IMR-90 (cell line): ENCODE measurements around the gene FUT6. TPM values are rescaled to one million over a fixed set of nuclear protein-coding genes. Genes with fewer than 3 reads are reported as not detected.

ENCODE experiments used
- ATAC-seq: fragments of 200-7000 bp; cut with Tn5 transposase; 2 replicates; pipeline ENCODE4 v1.9.1; 2020; ENCODE audit warnings: low read depth, mild to moderate bottlenecking, moderate library complexity
- BruUV-seq: library from RNA; stranded (reverse); fragments of 400-500 nt; replicated peaks from 2 replicates; lab custom pipeline; 2021; lab: Mats Ljungman, UMichigan
- CTCF ChIA-PET: fragments of 300-600 bp; formaldehyde crosslinking; extraction: SDS; loops from one replicate; lab custom pipeline; 2021; ENCODE audit warnings: antibody characterized with exemption; lab: Yijun Ruan, JAX
- POLR2A ChIA-PET: fragments of 300-600 bp; sonication (Branson Sonifier 250); formaldehyde crosslinking; loops from one replicate; lab custom pipeline; 2022; ENCODE audit warnings: antibody characterized with exemption; ENCODE audit not compliant: unreplicated experiment; lab: Charles Lee
- DNase-seq: peaks from one replicate; pipeline ENCODE4 v3.0.0; 2013
- H2AFZ ChIP-seq: replicated peaks from 2 replicates; pipeline ENCODE3; 2013; ENCODE audit warnings: low read length, mild to moderate bottlenecking; ENCODE audit not compliant: poor library complexity
- H2AK5ac ChIP-seq: 2 replicates; pipeline ENCODE4 v1.6.1; 2013; ENCODE audit warnings: low read depth, low read length, inconsistent platforms
- H2AK9ac ChIP-seq: replicated peaks from 2 replicates; pipeline ENCODE3; 2013; ENCODE audit warnings: mild to moderate bottlenecking, low read depth, low read length, moderate library complexity; ENCODE audit not compliant: poor library complexity
- H2BK120ac ChIP-seq: 2 replicates; pipeline ENCODE4 v1.6.1; 2013; ENCODE audit warnings: low read depth, low read length, inconsistent platforms
- H2BK15ac ChIP-seq: 3 replicates; pipeline ENCODE4 v1.6.1; 2013; ENCODE audit warnings: low read depth, low read length, inconsistent platforms
- H2BK20ac ChIP-seq: 2 replicates; pipeline ENCODE4 v1.6.1; 2013; ENCODE audit warnings: low read depth, mild to moderate bottlenecking, inconsistent platforms, low read length, moderate library complexity
- H2BK5ac ChIP-seq: 2 replicates; pipeline ENCODE4 v1.6.1; 2013; ENCODE audit warnings: mild to moderate bottlenecking, low read depth, low read length, inconsistent platforms; ENCODE audit not compliant: poor library complexity, severe bottlenecking
- H3K14ac ChIP-seq: replicated peaks from 2 replicates; pipeline ENCODE4 v1.6.1; 2013; ENCODE audit warnings: low read depth, low read length, inconsistent platforms
- H3K18ac ChIP-seq: 2 replicates; pipeline ENCODE4 v1.6.1; 2013; ENCODE audit warnings: low read depth, low read length, control low read depth
- H3K23ac ChIP-seq: 2 replicates; pipeline ENCODE4 v1.6.1; 2013; ENCODE audit warnings: low read depth, low read length, inconsistent platforms
- H3K27ac ChIP-seq: 2 replicates; pipeline ENCODE4 v1.5.1; 2013; ENCODE audit warnings: mild to moderate bottlenecking, control low read depth, low read length; ENCODE audit not compliant: insufficient read depth
- H3K27me3 ChIP-seq: 2 replicates; pipeline ENCODE4 v1.6.1; 2013; ENCODE audit warnings: low read length; ENCODE audit not compliant: control insufficient read depth, insufficient read depth
- H3K36me3 ChIP-seq: 2 replicates; pipeline ENCODE4 v1.6.1; 2013; ENCODE audit warnings: low read length, mixed read lengths; ENCODE audit not compliant: control insufficient read depth, insufficient read depth
- H3K4ac ChIP-seq: 2 replicates; pipeline ENCODE4 v1.6.1; 2013; ENCODE audit warnings: low read depth, low read length, inconsistent platforms
- H3K4me1 ChIP-seq: 2 replicates; pipeline ENCODE4 v1.6.1; 2013; ENCODE audit warnings: low read length, mixed read lengths; ENCODE audit not compliant: control insufficient read depth, insufficient read depth
- H3K4me2 ChIP-seq: 2 replicates; pipeline ENCODE4 v1.6.1; 2013; ENCODE audit warnings: low read depth, mild to moderate bottlenecking, control low read depth, low read length, moderate library complexity
- H3K4me3 ChIP-seq: 2 replicates; pipeline ENCODE4 v1.5.1; 2013; ENCODE audit warnings: low read depth, mild to moderate bottlenecking, control low read depth, low read length, moderate library complexity; ENCODE audit not compliant: insufficient read depth
- H3K56ac ChIP-seq: 2 replicates; pipeline ENCODE4 v1.6.1; 2013; ENCODE audit warnings: low read length, inconsistent platforms; ENCODE audit not compliant: insufficient read depth; ENCODE audit errors: extremely low read depth
- H3K79me1 ChIP-seq, 2 experiments: 2 replicates each; pipeline ENCODE4 v1.6.1; 2013; ENCODE audit warnings: low read length in 2 of 2, inconsistent platforms in 1 of 2, low read depth in 1 of 2
- H3K9ac ChIP-seq: 2 replicates; pipeline ENCODE4 v1.6.1; 2013; ENCODE audit warnings: low read depth, low read length, control low read depth
- H3K9me1 ChIP-seq: 2 replicates; pipeline ENCODE4 v1.6.1; 2013; ENCODE audit warnings: low read length, inconsistent platforms; ENCODE audit not compliant: insufficient read depth
- H3K9me3 ChIP-seq: 2 replicates; pipeline ENCODE4 v1.6.1; 2013; ENCODE audit warnings: low read length; ENCODE audit not compliant: control insufficient read depth, insufficient read depth
- H4K20me1 ChIP-seq: 2 replicates; pipeline ENCODE4 v1.6.1; 2013; ENCODE audit warnings: low read length, inconsistent platforms; ENCODE audit not compliant: insufficient read depth
- H4K5ac ChIP-seq: 2 replicates; pipeline ENCODE4 v1.6.1; 2013; ENCODE audit warnings: mild to moderate bottlenecking, low read depth, low read length, control low read depth
- H4K8ac ChIP-seq, 2 experiments: 2 replicates each; pipeline ENCODE4 v1.6.1; 2013; ENCODE audit warnings: low read depth in 2 of 2, low read length in 2 of 2, control low read depth in 1 of 2, inconsistent platforms in 1 of 2
- H4K91ac ChIP-seq: 2 replicates; pipeline ENCODE4 v1.6.1; 2013; ENCODE audit warnings: low read depth, low read length, inconsistent platforms; ENCODE audit not compliant: insufficient read depth
- SMC3 ChIP-seq: fragments of 150-350 bp; IDR thresholded peaks from 2 replicates; pipeline ENCODE4 v1.6.1; 2016; ENCODE audit warnings: low read depth, mild to moderate bottlenecking, antibody characterized with exemption, low read length, moderate library complexity
- WGBS, 2 experiments: methylation state at CpG; one replicate each; pipeline versions ENCODE4 v1.1.5 to v1.1.7; 2013; ENCODE audit warnings: missing lambda C conversion rate in 2 of 2; ENCODE audit not compliant: insufficient read length in 1 of 2; ENCODE audit errors: extremely low coverage in 2 of 2; 5-methylcytosine and 5-hydroxymethylcytosine counted together
- dilution Hi-C: fragments of 300-500 bp; cut with HindIII; formaldehyde crosslinking; loops from one replicate; pipeline ENCODE4 v1.14.3; 2018; ENCODE audit warnings: low sequenced_read_pairs; ENCODE audit not compliant: unreplicated experiment
- in situ Hi-C: fragments of 300-500 bp; cut with MboI; formaldehyde crosslinking; loops from 3 replicates; pipeline ENCODE4 v1.14.3; 2019; ENCODE audit warnings: low sequenced_read_pairs, inconsistent platforms, mixed read lengths
- intact Hi-C: fragments of 100-400 bp; cut with micrococcal nuclease; formaldehyde crosslinking; loops from 2 replicates; pipeline ENCODE4 v1.10.0; 2022
- polyA plus RNA-seq, 3 experiments: library from polyadenylated mRNA; depleted of rRNA; stranded (reverse); fragments of >200 nt; gene quantifications; 2 replicates each; pipeline ENCODE4 v1.2.3, GENCODE V29; 2012; ENCODE audit warnings: low replicate concordance in 1 of 3
- total RNA-seq: library from RNA; depleted of rRNA; stranded (reverse); fragments of >200 nt; gene quantifications from 2 replicates; pipeline ENCODE4 v1.2.3, GENCODE V29; 2012

FUT6 gene
- total and polyA plus RNA-seq, 2 of the 4 experiments (the other 2 are of a cell fraction): not detected

- Histone ChIP-seq H3K27me3 (peaks cover 13% of the 10 kb centered on the region), H3K56ac (no peak overlapping the region), H3K27ac (no peak overlapping the region), H3K23ac (no peak overlapping the region), H2BK15ac (no peak overlapping the region), H3K14ac (no peak overlapping the region), H2AFZ (no peak overlapping the region), H2AK9ac (no peak overlapping the region), H3K9ac (no peak overlapping the region), H3K79me1 (no peaks in the 10 kb centered on the region), H3K4ac (no peak overlapping the region), H4K8ac (no peak overlapping the region), H3K9me3 (no peaks in the 10 kb centered on the region), H3K4me2 (no peak overlapping the region), H3K18ac (no peak overlapping the region), H2AK5ac (no peak overlapping the region), H4K91ac (no peak overlapping the region), H2BK20ac (no peak overlapping the region), H4K5ac (no peak overlapping the region), H2BK5ac (no peak overlapping the region), H3K4me3 (no peak overlapping the region), H2BK120ac (no peak overlapping the region), H3K36me3 (no peaks in the 10 kb centered on the region), H3K4me1 (no peaks in the 10 kb centered on the region; the same call in 1 of the 2 replicates), H3K9me1 (no peaks in the 10 kb centered on the region), H4K20me1 (no peaks in the 10 kb centered on the region)
- in situ Hi-C loops: no loop called here
- DNase-seq: no peak
- intact Hi-C loops: no loop called here
- no peak for ATAC-seq
- no peak for TF ChIP-seq SMC3
- ChIA-PET CTCF (no interaction called here), POLR2A (no interaction called here)
- no TSS peak for BruUV-seq
- dilution Hi-C loops: no loop called here
- 42% methylated on average over 4 of the region's 11 CpGs; no CpG with 5 or more reads in 1 of the 2 experiments for WGBS, 2 experiments
Observed at GRCh38 chr19:5865772-5866171, 26.3 kb upstream of the FUT6 start.
